Lower lobe of right lung (tissue), 2 donors: ENCODE measurements around the gene SLC12A6. TPM values are rescaled to one million over a fixed set of nuclear protein-coding genes. Genes with fewer than 3 reads are reported as not detected.

Experiments
- ATAC-seq, 2 donors: fragments of 200-7000 bp; cut with Tn5 transposase; one replicate each; pipeline ENCODE4 v1.9.1; 2020 to 2022; ENCODE audit warnings: mild to moderate bottlenecking in 2 of 2, moderate library complexity in 2 of 2
- DNase-seq: peaks from one replicate; pipeline ENCODE4 v3.0.0-alpha.2; 2020
- H3K27ac ChIP-seq: fragments of 200-600 bp; one replicate; pipeline ENCODE4 v1.8.0; 2022
- H3K27me3 ChIP-seq: fragments of 200-600 bp; one replicate; pipeline ENCODE4 v1.8.0; 2022; ENCODE audit warnings: low read depth
- H3K36me3 ChIP-seq: fragments of 200-600 bp; one replicate; pipeline ENCODE4 v1.8.0; 2022; ENCODE audit warnings: mild to moderate bottlenecking
- H3K4me1 ChIP-seq: fragments of 200-600 bp; one replicate; pipeline ENCODE4 v1.8.0; 2022
- H3K4me3 ChIP-seq: fragments of 200-600 bp; one replicate; pipeline ENCODE4 v1.8.0; 2022; ENCODE audit warnings: mild to moderate bottlenecking
- H3K9me3 ChIP-seq: fragments of 200-600 bp; one replicate; pipeline ENCODE4 v1.8.0; 2022
- CTCF ChIP-seq: fragments of 200-600 bp; IDR thresholded peaks from one replicate; pipeline ENCODE4 v1.8.0; 2022; ENCODE audit warnings: antibody characterized with exemption, mild to moderate bottlenecking
- intact Hi-C: fragments of 100-400 bp; cut with DNase I; formaldehyde crosslinking; loops from one replicate; pipeline ENCODE4 v1.11.0; 2022
- total RNA-seq: library from RNA; stranded (reverse); fragmentation: NEBNext Ultra II Directional; extraction: Animal tissue kit (Norgen Biotek cat#: 25700); gene quantifications from one replicate; pipeline ENCODE4 v1.2.1, GENCODE V29; 2021
- donor health status: DM: no; HTN: yes; CAD: no; lungs with severe emphysema.

SLC12A6 gene
- total RNA-seq, 1 donor from 2014 or later: 59.7 TPM

GRCh38 chr15:34214135-34214534, 123.4 kb downstream of the SLC12A6 start:
- DNase-seq (no peak), ATAC-seq (no peak)
- TF ChIP-seq CTCF: no peak
- no peaks in the 10 kb centered on the region for H3K4me1 ChIP-seq
- intact Hi-C loops: loop anchor here (10.0 kb wide), 1 partner anchor 149 kb away; no protein-coding TSS in a partner anchor
- H3K4me3 ChIP-seq: no peak overlapping the region
- no peaks in the 10 kb centered on the region for H3K9me3 ChIP-seq
- no peak overlapping the region for H3K27ac ChIP-seq
- H3K36me3 ChIP-seq: no peaks in the 10 kb centered on the region
- no peaks in the 10 kb centered on the region for H3K27me3 ChIP-seq

- no peak for TF ChIP-seq CTCF
- Histone ChIP-seq H3K4me3 (no peak overlapping the region), H3K36me3 (no peaks in the 10 kb centered on the region), H3K27me3 (no peaks in the 10 kb centered on the region), H3K27ac (no peak overlapping the region), H3K4me1 (peaks cover 4% of the 10 kb centered on the region), H3K9me3 (no peaks in the 10 kb centered on the region)
- ATAC-seq (no peak), DNase-seq (no peak)
- intact Hi-C loops: loop anchor here (10.0 kb wide), 1 partner anchor 149 kb away; no protein-coding TSS in a partner anchor
These were observed 123.9 kb downstream of the SLC12A6 start for GRCh38 chr15:34213690-34214089.

- H3K27ac ChIP-seq: peak within 1 kb of the TSS; percentile 82
- no peaks in the 10 kb centered on the region for H3K9me3 ChIP-seq
- DNase-seq: peak; percentile 98
- no peaks in the 10 kb centered on the region for H3K27me3 ChIP-seq
- H3K4me3 ChIP-seq: peak within 1 kb of the TSS; percentile 62
- peak; percentile 99 to 100 for ATAC-seq
- intact Hi-C loops: loop anchor here (10.0 kb wide), 1 partner anchor 145 kb away; no protein-coding TSS in a partner anchor
- no peaks in the 10 kb centered on the region for H3K36me3 ChIP-seq
- peaks cover 11% of the 10 kb centered on the region for H3K4me1 ChIP-seq
- peak; percentile 85 for TF ChIP-seq CTCF
These were observed 127.9 kb downstream of the SLC12A6 start, which contains the start of gene KATNBL1 for GRCh38 chr15:34209421-34210282. KATNBL1 (minus strand) TSS chr15:34210096; CDS start chr15:34163676, 46,420 bp downstream.

- no peak for DNase-seq
- H3K27me3 ChIP-seq: no peaks in the 10 kb centered on the region
- no peak for ATAC-seq
- no peak for TF ChIP-seq CTCF
- H3K4me1 ChIP-seq: peaks cover 11% of the 10 kb centered on the region
- H3K9me3 ChIP-seq: no peaks in the 10 kb centered on the region
- H3K36me3 ChIP-seq: no peaks in the 10 kb centered on the region
- intact Hi-C loops: no loop called here
- no peak overlapping the region for H3K4me3 ChIP-seq
- H3K27ac ChIP-seq: no peak overlapping the region
These were observed 131.6 kb downstream of the SLC12A6 start for GRCh38 chr15:34206011-34206410.

- DNase-seq (no peak), ATAC-seq (no peak)
- Histone ChIP-seq H3K4me3 (no peak overlapping the region), H3K4me1 (peaks cover 10% of the 10 kb centered on the region), H3K36me3 (no peaks in the 10 kb centered on the region), H3K9me3 (no peaks in the 10 kb centered on the region), H3K27ac (no peak overlapping the region), H3K27me3 (no peaks in the 10 kb centered on the region)
- intact Hi-C loops: no loop called here
- no peak for TF ChIP-seq CTCF
These were observed 133.6 kb downstream of the SLC12A6 start for GRCh38 chr15:34203936-34204335.
